Ishikawa (cell line): Measurements from ENCODE around the gene SERTAD3.

Experiments
- CEBPB ChIP-seq: IDR thresholded peaks from 2 replicates; pipeline ENCODE4 v1.6.1; 2012
- CREB1 ChIP-seq: IDR thresholded peaks from 2 replicates; pipeline ENCODE4 v1.6.1; 2012; ENCODE audit warnings: low read depth
- EGR1 ChIP-seq: IDR thresholded peaks from 2 replicates; pipeline ENCODE4 v1.6.1; 2012
- EP300 ChIP-seq: IDR thresholded peaks from 2 replicates; pipeline ENCODE4 v1.6.1; 2012; ENCODE audit warnings: borderline replicate concordance
- FOXM1 ChIP-seq: IDR thresholded peaks from 2 replicates; pipeline ENCODE4 v1.6.1; 2012; ENCODE audit warnings: low read depth, borderline replicate concordance
- MAX ChIP-seq: IDR thresholded peaks from 2 replicates; pipeline ENCODE4 v1.6.1; 2012
- NFIC ChIP-seq: IDR thresholded peaks from 2 replicates; pipeline ENCODE4 v1.6.1; 2012
- RAD21 ChIP-seq: IDR thresholded peaks from 2 replicates; pipeline ENCODE4 v1.6.1; 2012; ENCODE audit warnings: low read depth
- REST ChIP-seq: IDR thresholded peaks from 2 replicates; pipeline ENCODE4 v1.6.1; 2012; ENCODE audit warnings: low read depth, mild to moderate bottlenecking
- TAF1 ChIP-seq: IDR thresholded peaks from 2 replicates; pipeline ENCODE4 v1.6.1; 2012; ENCODE audit warnings: low read depth, mild to moderate bottlenecking
- TCF12 ChIP-seq: IDR thresholded peaks from 2 replicates; pipeline ENCODE4 v1.6.1; 2012; ENCODE audit warnings: low read depth
- TEAD4 ChIP-seq: IDR thresholded peaks from 2 replicates; pipeline ENCODE4 v1.6.1; 2012
- USF1 ChIP-seq: IDR thresholded peaks from 2 replicates; pipeline ENCODE4 v1.6.1; 2012
- YY1 ChIP-seq: IDR thresholded peaks from 2 replicates; pipeline ENCODE4 v1.6.1; 2012; ENCODE audit warnings: low read depth
- ZBTB7A ChIP-seq: IDR thresholded peaks from 2 replicates; pipeline ENCODE4 v1.6.1; 2012; ENCODE audit warnings: low read depth

SERTAD3 gene

GRCh38 chr19:40486017-40486416 is 41.9 kb upstream of the SERTAD3 start:
- no peak for TF ChIP-seq EP300
- TF ChIP-seq ZBTB7A = no peak
- TF ChIP-seq YY1 = no peak
- TF ChIP-seq CEBPB = no peak
- no peak for TF ChIP-seq USF1
- no peak for TF ChIP-seq TAF1
- TF ChIP-seq MAX = no peak
- TF ChIP-seq FOXM1 = no peak
- TF ChIP-seq NFIC = no peak
- no peak for TF ChIP-seq TCF12
- TF ChIP-seq RAD21 = no peak
- no peak for TF ChIP-seq EGR1
- no peak for TF ChIP-seq CREB1
- TF ChIP-seq REST = no peak
- TF ChIP-seq TEAD4 = no peak

- TF ChIP-seq FOXM1 = no peak
- no peak for TF ChIP-seq CEBPB
- no peak for TF ChIP-seq TCF12
- TF ChIP-seq EGR1 = no peak
- no peak for TF ChIP-seq TEAD4
- TF ChIP-seq ZBTB7A = no peak
- no peak for TF ChIP-seq TAF1
- TF ChIP-seq REST = no peak
- no peak for TF ChIP-seq CREB1
Observed at GRCh38 chr19:40474737-40475136, 30.6 kb upstream of the SERTAD3 start.

GRCh38 chr19:40472516-40472915 is 28.4 kb upstream of the SERTAD3 start:
- TF ChIP-seq EP300 (no peak), REST (no peak), FOXM1 (no peak), NFIC (no peak), EGR1 (no peak), CREB1 (no peak), USF1 (no peak), ZBTB7A (no peak), TCF12 (no peak), TAF1 (no peak), MAX (no peak), YY1 (no peak), TEAD4 (no peak), CEBPB (no peak), RAD21 (no peak)

- TF ChIP-seq USF1 = no peak
- TF ChIP-seq NFIC = no peak
- TF ChIP-seq CREB1 = no peak
- no peak for TF ChIP-seq RAD21
- TF ChIP-seq EP300 = no peak
- no peak for TF ChIP-seq TCF12
- TF ChIP-seq REST = no peak
- TF ChIP-seq FOXM1 = no peak
- TF ChIP-seq TAF1 = no peak
- TF ChIP-seq MAX = no peak
- TF ChIP-seq TEAD4 = no peak
- TF ChIP-seq ZBTB7A = no peak
- no peak for TF ChIP-seq EGR1
- TF ChIP-seq YY1 = no peak
- no peak for TF ChIP-seq CEBPB
Observed at GRCh38 chr19:40471111-40471510, 27.0 kb upstream of the SERTAD3 start.
